Activated CD4-positive, alpha-beta memory T cell treated with anti-CD3 and anti-CD28 coated beads, Interleukin-2, amount 10 ng/mL, durations not matched to agents 7 days and 5 days (primary cell): ENCODE measurements around the gene CYB5A. TPM values are rescaled to one million over a fixed set of nuclear protein-coding genes. Genes with fewer than 3 reads are reported as not detected.

ENCODE experiments used
- CTCF ChIA-PET: fragments of 350-600 bp; sonication (Branson Sonifier 250); formaldehyde crosslinking; loops from one replicate; lab custom pipeline; 2021; ENCODE audit warnings: antibody characterized with exemption, inconsistent platforms; lab: Charles Lee
- POLR2A ChIA-PET: fragments of 350-600 bp; sonication (Branson Sonifier 250); formaldehyde crosslinking; loops from one replicate; lab custom pipeline; 2021; ENCODE audit warnings: antibody characterized with exemption; lab: Charles Lee
- DNase-seq: peaks from one replicate; pipeline ENCODE4 v3.0.0-alpha.2; 2020
- H3K27ac Mint-ChIP-seq: one replicate; pipeline ENCODE4 v1.8.0; 2021; ENCODE audit warnings: mild to moderate bottlenecking, mixed read lengths
- H3K27me3 Mint-ChIP-seq: one replicate; pipeline ENCODE4 v1.8.0; 2021; ENCODE audit warnings: mixed read lengths
- H3K36me3 Mint-ChIP-seq: one replicate; pipeline ENCODE4 v1.8.0; 2021; ENCODE audit warnings: low read depth, mixed read lengths
- H3K4me1 Mint-ChIP-seq: one replicate; pipeline ENCODE4 v1.8.0; 2021; ENCODE audit warnings: mixed read lengths
- H3K4me3 Mint-ChIP-seq: one replicate; pipeline ENCODE4 v1.8.0; 2021; ENCODE audit warnings: mild to moderate bottlenecking, mixed read lengths
- H3K9me3 Mint-ChIP-seq: one replicate; pipeline ENCODE4 v1.8.0; 2021; ENCODE audit warnings: mixed read lengths
- total RNA-seq, 2 experiments: library from RNA; stranded (reverse); gene quantifications; one replicate each; pipeline ENCODE4 v1.2.3, GENCODE V29; 2021

The CYB5A gene
- total RNA-seq, 2 experiments from 2014 or later = 20.4 to 21.9 TPM

GRCh38 chr18:74244554-74244953 lies 47.2 kb downstream of the CYB5A start:
- POLR2A ChIA-PET = no interaction called here

GRCh38 chr18:74243127-74243526 lies 48.6 kb downstream of the CYB5A start:
- DNase-seq = no peak
- Mint-ChIP-seq H3K27me3 (peaks cover 26% of the 10 kb centered on the region), H3K4me3 (no peak overlapping the region), H3K9me3 (no peaks in the 10 kb centered on the region), H3K27ac (no peak overlapping the region), H3K36me3 (no peaks in the 10 kb centered on the region), H3K4me1 (peaks cover 5% of the 10 kb centered on the region)
- POLR2A ChIA-PET = no interaction called here
- CTCF ChIA-PET = no interaction called here

More at GRCh38 chr18:74244554-74244953, 47.2 kb downstream of the CYB5A start:
- Mint-ChIP-seq H3K27me3 (peaks cover 20% of the 10 kb centered on the region), H3K4me3 (no peak overlapping the region), H3K36me3 (no peaks in the 10 kb centered on the region), H3K27ac (no peak overlapping the region), H3K4me1 (peaks cover 11% of the 10 kb centered on the region), H3K9me3 (no peaks in the 10 kb centered on the region)
- CTCF ChIA-PET = no interaction called here
- DNase-seq = no peak

- H3K36me3 Mint-ChIP-seq = no peaks in the 10 kb centered on the region
These were observed 49.2 kb downstream of the CYB5A start for GRCh38 chr18:74242438-74243096.

GRCh38 chr18:74241970-74242369 lies 49.8 kb downstream of the CYB5A start:
- H3K4me1 Mint-ChIP-seq = no peaks in the 10 kb centered on the region
- H3K27ac Mint-ChIP-seq = no peak overlapping the region
- CTCF ChIA-PET = no interaction called here
- POLR2A ChIA-PET = no interaction called here
- H3K36me3 Mint-ChIP-seq = no peaks in the 10 kb centered on the region
- no peaks in the 10 kb centered on the region for H3K9me3 Mint-ChIP-seq
- no peak for DNase-seq
- peaks cover 30% of the 10 kb centered on the region for H3K27me3 Mint-ChIP-seq
- H3K4me3 Mint-ChIP-seq = no peak overlapping the region

More at GRCh38 chr18:74242438-74243096, 49.2 kb downstream of the CYB5A start:
- H3K27me3 Mint-ChIP-seq = peaks cover 30% of the 10 kb centered on the region
- POLR2A ChIA-PET = no interaction called here
- H3K4me1 Mint-ChIP-seq = peaks cover under 1% of the 10 kb centered on the region
- H3K9me3 Mint-ChIP-seq = no peaks in the 10 kb centered on the region
- H3K4me3 Mint-ChIP-seq = no peak overlapping the region
- H3K27ac Mint-ChIP-seq = no peak overlapping the region
- no peak for DNase-seq
- CTCF ChIA-PET = no interaction called here

GRCh38 chr18:74241426-74241825 lies 50.3 kb downstream of the CYB5A start:
- Mint-ChIP-seq H3K9me3 (no peaks in the 10 kb centered on the region), H3K27ac (no peak overlapping the region), H3K27me3 (peaks cover 30% of the 10 kb centered on the region), H3K36me3 (no peaks in the 10 kb centered on the region), H3K4me3 (no peak overlapping the region), H3K4me1 (no peaks in the 10 kb centered on the region)
- CTCF ChIA-PET = no interaction called here
- POLR2A ChIA-PET = no interaction called here
- DNase-seq = no peak

- Mint-ChIP-seq H3K4me1 (no peaks in the 10 kb centered on the region), H3K4me3 (no peak overlapping the region), H3K36me3 (no peaks in the 10 kb centered on the region), H3K9me3 (no peaks in the 10 kb centered on the region), H3K27me3 (peaks cover 26% of the 10 kb centered on the region), H3K27ac (no peak overlapping the region)
- ChIA-PET CTCF (no interaction called here), POLR2A (no interaction called here)
- no peak for DNase-seq
These were observed 52.2 kb downstream of the CYB5A start for GRCh38 chr18:74239567-74239966.

- Mint-ChIP-seq H3K36me3 (no peaks in the 10 kb centered on the region), H3K4me1 (no peaks in the 10 kb centered on the region), H3K9me3 (no peaks in the 10 kb centered on the region), H3K27me3 (peaks cover 10% of the 10 kb centered on the region), H3K27ac (no peak overlapping the region), H3K4me3 (no peak overlapping the region)
- ChIA-PET CTCF (no interaction called here), POLR2A (no interaction called here)
- no peak for DNase-seq
These were observed 57.2 kb downstream of the CYB5A start for GRCh38 chr18:74234326-74235171.

- peaks cover 8% of the 10 kb centered on the region for H3K27me3 Mint-ChIP-seq
- H3K9me3 Mint-ChIP-seq = no peaks in the 10 kb centered on the region
- no peak overlapping the region for H3K27ac Mint-ChIP-seq
- ChIA-PET POLR2A (no interaction called here), CTCF (no interaction called here)
- no peak overlapping the region for H3K4me3 Mint-ChIP-seq
- no peaks in the 10 kb centered on the region for H3K36me3 Mint-ChIP-seq
- DNase-seq = no peak
- H3K4me1 Mint-ChIP-seq = no peaks in the 10 kb centered on the region
These were observed 57.8 kb downstream of the CYB5A start for GRCh38 chr18:74233933-74234325.

- no peaks in the 10 kb centered on the region for H3K9me3 Mint-ChIP-seq
- H3K27me3 Mint-ChIP-seq = no peaks in the 10 kb centered on the region
- no peak for DNase-seq
- no peaks in the 10 kb centered on the region for H3K4me1 Mint-ChIP-seq
- CTCF ChIA-PET = interaction anchor here (0.6 kb wide), 1 partner anchor 21 kb away, joined by 3 read pairs; no protein-coding TSS in a partner anchor
- POLR2A ChIA-PET = no interaction called here
- no peak overlapping the region for H3K4me3 Mint-ChIP-seq
- H3K36me3 Mint-ChIP-seq = no peaks in the 10 kb centered on the region
- no peak overlapping the region for H3K27ac Mint-ChIP-seq
These were observed 60.6 kb downstream of the CYB5A start for GRCh38 chr18:74230922-74231714.

GRCh38 chr18:74229891-74230290 lies 61.9 kb downstream of the CYB5A start:
- Mint-ChIP-seq H3K4me3 (no peak overlapping the region), H3K36me3 (no peaks in the 10 kb centered on the region), H3K4me1 (no peaks in the 10 kb centered on the region), H3K9me3 (no peaks in the 10 kb centered on the region), H3K27me3 (peaks cover 5% of the 10 kb centered on the region), H3K27ac (no peak overlapping the region)
- CTCF ChIA-PET = no interaction called here
- no peak for DNase-seq
- POLR2A ChIA-PET = no interaction called here

GRCh38 chr18:74229005-74229404 lies 62.8 kb downstream of the CYB5A start:
- no peak for DNase-seq
- H3K36me3 Mint-ChIP-seq = no peaks in the 10 kb centered on the region
- H3K27ac Mint-ChIP-seq = no peak overlapping the region
- no peak overlapping the region for H3K4me3 Mint-ChIP-seq
- ChIA-PET POLR2A (no interaction called here), CTCF (no interaction called here)
- no peaks in the 10 kb centered on the region for H3K9me3 Mint-ChIP-seq
- H3K4me1 Mint-ChIP-seq = no peaks in the 10 kb centered on the region
- H3K27me3 Mint-ChIP-seq = peaks cover 5% of the 10 kb centered on the region

GRCh38 chr18:74228312-74228711 lies 63.5 kb downstream of the CYB5A start:
- ChIA-PET POLR2A (no interaction called here), CTCF (no interaction called here)
- Mint-ChIP-seq H3K27me3 (peaks cover 5% of the 10 kb centered on the region), H3K36me3 (no peaks in the 10 kb centered on the region), H3K4me3 (no peak overlapping the region), H3K27ac (no peak overlapping the region), H3K4me1 (no peaks in the 10 kb centered on the region), H3K9me3 (no peaks in the 10 kb centered on the region)
- DNase-seq = no peak

- ChIA-PET CTCF (no interaction called here), POLR2A (no interaction called here)
- Mint-ChIP-seq H3K27ac (no peak overlapping the region), H3K4me1 (no peaks in the 10 kb centered on the region), H3K36me3 (no peaks in the 10 kb centered on the region), H3K4me3 (no peak overlapping the region), H3K9me3 (no peaks in the 10 kb centered on the region), H3K27me3 (peaks cover 10% of the 10 kb centered on the region)
- no peak for DNase-seq
These were observed 65.1 kb downstream of the CYB5A start for GRCh38 chr18:74226666-74227065.
